CD14-positive monocyte (primary cell): Measurements from ENCODE around the gene AP3B2. TPM values are rescaled to one million over a fixed set of nuclear protein-coding genes. Genes with fewer than 3 reads are reported as not detected.

Experiments
- DNase-seq, 3 donors: peaks; one replicate each; pipeline ENCODE4 v3.0.0-alpha.2; 2011 to 2022
- H2AFZ ChIP-seq: 2 replicates; pipeline ENCODE4 v1.6.0; 2012; ENCODE audit warnings: mild to moderate bottlenecking, low read depth, low read length, inconsistent platforms; ENCODE audit not compliant: insufficient read depth, poor library complexity, severe bottlenecking
- H3K27ac ChIP-seq, 2 donors: 1 replicate in 1 of 2; 2 replicates in 1 of 2; pipeline ENCODE4 v1.5.1; 2012 to 2013; ENCODE audit warnings: low read length in 2 of 2, control low read depth in 1 of 2, inconsistent platforms in 1 of 2, low read depth in 1 of 2, mild to moderate bottlenecking in 1 of 2
- H3K27me3 ChIP-seq, 2 donors: one replicate each; pipeline versions ENCODE4 v1.6.0 to v1.6.1; 2011 to 2013; ENCODE audit warnings: low read length in 2 of 2; ENCODE audit not compliant: control insufficient read depth in 2 of 2, insufficient read depth in 2 of 2
- H3K36me3 ChIP-seq, 2 donors: replicated peaks in 1 of 2; 1 replicate in 1 of 2; 2 replicates in 1 of 2; pipeline versions ENCODE4 v1.5.1 to v1.6.1; 2012 to 2013; ENCODE audit warnings: low read length in 2 of 2, control low read depth in 1 of 2, inconsistent platforms in 1 of 2, mild to moderate bottlenecking in 1 of 2; ENCODE audit not compliant: insufficient read depth in 2 of 2, control insufficient read depth in 1 of 2
- H3K4me1 ChIP-seq, 2 donors: 1 replicate in 1 of 2; 2 replicates in 1 of 2; pipeline versions ENCODE4 v1.5.1 to v1.6.1; 2012 to 2013; ENCODE audit warnings: low read length in 2 of 2, control low read depth in 1 of 2, inconsistent platforms in 1 of 2, mild to moderate bottlenecking in 1 of 2, moderate library complexity in 1 of 2; ENCODE audit not compliant: insufficient read depth in 2 of 2, control insufficient read depth in 1 of 2
- H3K4me2 ChIP-seq: replicated peaks from 2 replicates; pipeline ENCODE3; 2012; ENCODE audit warnings: low read length, moderate library complexity, mild to moderate bottlenecking; ENCODE audit not compliant: poor library complexity, severe bottlenecking; ENCODE audit errors: extremely low read depth
- H3K4me3 ChIP-seq, 3 experiments: fragments of 200-600 bp in 1 of 3; sonication (generic) in 1 of 3; replicated peaks in 1 of 3; 1 replicate in 2 of 3; 2 replicates in 1 of 3; pipeline ENCODE4 v1.5.1; 2011 to 2013; ENCODE audit warnings: low read length in 3 of 3, mild to moderate bottlenecking in 3 of 3, control low read depth in 2 of 3, low read depth in 2 of 3, inconsistent platforms in 1 of 3, moderate library complexity in 1 of 3
- H3K79me2 ChIP-seq: 2 replicates; pipeline ENCODE4 v1.6.0; 2012; ENCODE audit warnings: mild to moderate bottlenecking, control low read depth, inconsistent platforms, low read length, moderate library complexity; ENCODE audit not compliant: insufficient read depth
- H3K9ac ChIP-seq: 2 replicates; pipeline ENCODE4 v1.6.0; 2017; ENCODE audit warnings: low read length, mild to moderate bottlenecking; ENCODE audit not compliant: insufficient read depth, poor library complexity, severe bottlenecking
- H3K9me3 ChIP-seq, 2 donors: replicated peaks in 1 of 2; 1 replicate in 1 of 2; 2 replicates in 1 of 2; pipeline versions ENCODE4 v1.5.1 to v1.6.1; 2012 to 2013; ENCODE audit warnings: low read length in 2 of 2, control low read depth in 1 of 2; ENCODE audit not compliant: control insufficient read depth in 1 of 2, insufficient read depth in 1 of 2
- H4K20me1 ChIP-seq: 2 replicates; pipeline ENCODE4 v1.6.0; 2012; ENCODE audit warnings: mild to moderate bottlenecking, low read length, control low read depth, moderate library complexity; ENCODE audit not compliant: insufficient read depth
- H3K27ac Mint-ChIP-seq, 7 donors: one replicate each; pipeline ENCODE4 v1.8.0; 2020; ENCODE audit warnings: mild to moderate bottlenecking in 7 of 7, mixed read lengths in 7 of 7, moderate library complexity in 6 of 7, inconsistent platforms in 2 of 7
- H3K27me3 Mint-ChIP-seq, 3 donors: one replicate each; pipeline ENCODE4 v1.8.0; 2021 to 2022; ENCODE audit warnings: low read depth in 3 of 3, mild to moderate bottlenecking in 3 of 3, mixed read lengths in 3 of 3, moderate library complexity in 3 of 3, inconsistent platforms in 1 of 3
- H3K36me3 Mint-ChIP-seq, 2 donors: one replicate each; pipeline ENCODE4 v1.8.0; 2020; ENCODE audit warnings: mixed read lengths in 2 of 2, inconsistent platforms in 1 of 2, mild to moderate bottlenecking in 1 of 2
- H3K4me1 Mint-ChIP-seq: one replicate; pipeline ENCODE4 v1.8.0; 2020; ENCODE audit warnings: mild to moderate bottlenecking, mixed read lengths
- H3K4me3 Mint-ChIP-seq, 2 donors: one replicate each; pipeline ENCODE4 v1.8.0; 2020; ENCODE audit warnings: mild to moderate bottlenecking in 2 of 2, mixed read lengths in 2 of 2, moderate library complexity in 1 of 2
- H3K9me3 Mint-ChIP-seq, 7 donors: one replicate each; pipeline ENCODE4 v1.8.0; 2020 to 2022; ENCODE audit warnings: mixed read lengths in 7 of 7, mild to moderate bottlenecking in 6 of 7, moderate library complexity in 6 of 7, inconsistent platforms in 2 of 7
- CTCF ChIP-seq: fragments of 200-600 bp; IDR thresholded peaks from one replicate; pipeline ENCODE4 v1.8.0; 2022; ENCODE audit warnings: antibody characterized with exemption, mild to moderate bottlenecking
- WGBS: methylation state at CpG from one replicate; pipeline ENCODE4 v1.1.5; 2013; ENCODE audit warnings: missing lambda C conversion rate; ENCODE audit not compliant: insufficient coverage; 5-methylcytosine and 5-hydroxymethylcytosine counted together
- intact Hi-C, 2 donors: fragments of 100-400 bp; cut with micrococcal nuclease; formaldehyde crosslinking; loops; one replicate each; pipeline versions ENCODE4 v1.15.0 to v1.15.1; 2023
- polyA plus RNA-seq, 3 donors: library from polyadenylated mRNA; depleted of rRNA in 1 of 3; unstranded in 2 of 3; stranded (reverse) in 1 of 3; fragments of 300-500 nt in 2 of 3; fragments of >200 nt in 1 of 3; fragmentation: Illumina TruSeq in 2 of 3; gene quantifications; 1 replicate in 2 of 3; 2 replicates in 1 of 3; pipeline ENCODE4 v1.2.3, GENCODE V29; 2012 to 2021

AP3B2 gene
- polyA plus RNA-seq, 3 donors = 0.85 to 0.95 TPM; not detected in 1

- no peaks in the 10 kb centered on the region for H3K27me3 ChIP-seq
- no peak overlapping the region for H2AFZ ChIP-seq
- H3K4me1 ChIP-seq = no peaks in the 10 kb centered on the region
- Mint-ChIP-seq H3K4me1 (no peaks in the 10 kb centered on the region), H3K27me3 (peaks cover 0 to 2% (median 0%) of the 10 kb centered on the region in 3 donors), H3K4me3 (no peak overlapping the region), H3K36me3 (peaks cover 4 to 14% of the 10 kb centered on the region in 2 donors), H3K27ac (no peak overlapping the region), H3K9me3 (no peaks in the 10 kb centered on the region)
- no peaks in the 10 kb centered on the region for H3K36me3 ChIP-seq
- no peak overlapping the region for H3K4me2 ChIP-seq
- WGBS = 100% methylated on average over 1 of the region's 2 CpGs
- H3K79me2 ChIP-seq = no peaks in the 10 kb centered on the region
- H3K27ac ChIP-seq = no peak overlapping the region
- intact Hi-C loops = no loop called here
- no peak overlapping the region for H3K9ac ChIP-seq
- H3K4me3 ChIP-seq = no peak overlapping the region
- no peaks in the 10 kb centered on the region for H4K20me1 ChIP-seq
- no peak for TF ChIP-seq CTCF
- no peaks in the 10 kb centered on the region for H3K9me3 ChIP-seq
- DNase-seq = no peak
Observed at GRCh38 chr15:82737975-82738374, 28.3 kb upstream of the AP3B2 start.

GRCh38 chr15:82731527-82731926, 21.9 kb upstream of the AP3B2 start:
- Histone ChIP-seq H3K79me2 (no peaks in the 10 kb centered on the region), H3K27me3 (no peaks in the 10 kb centered on the region), H3K4me2 (no peak overlapping the region), H4K20me1 (no peaks in the 10 kb centered on the region), H3K36me3 (no peaks in the 10 kb centered on the region), H3K4me3 (no peak overlapping the region), H2AFZ (no peak overlapping the region), H3K4me1 (no peaks in the 10 kb centered on the region), H3K9me3 (no peaks in the 10 kb centered on the region), H3K9ac (no peak overlapping the region), H3K27ac (no peak overlapping the region)
- no CpG with 5 or more reads among the region's 2 CpGs for WGBS
- no peaks in the 10 kb centered on the region for H3K4me1 Mint-ChIP-seq
- H3K36me3 Mint-ChIP-seq = peaks cover 6% of the 10 kb centered on the region in 2 donors
- H3K27ac Mint-ChIP-seq = no peak overlapping the region
- TF ChIP-seq CTCF = no peak
- H3K27me3 Mint-ChIP-seq = peaks cover 0 to 2% (median 0%) of the 10 kb centered on the region in 3 donors
- DNase-seq = no peak
- intact Hi-C loops = no loop called here
- H3K4me3 Mint-ChIP-seq = no peak overlapping the region
- H3K9me3 Mint-ChIP-seq = peaks cover 0 to 1% (median 0%) of the 10 kb centered on the region in 7 donors
